Esophagus squamous epithelium (tissue), 4 donors: ENCODE results near the gene GPC5.

Experiments used
- CTCF ChIP-seq, 6 experiments: fragments of 450-650 bp in 4 of 6; fragments of 200-600 bp in 2 of 6; sonication (generic) in 2 of 6; IDR thresholded peaks; one replicate each; pipeline ENCODE4 v1.5.1; 2016 to 2019; ENCODE audit warnings: antibody characterized with exemption in 6 of 6, mild to moderate bottlenecking in 4 of 6, moderate library complexity in 4 of 6
- POLR2A ChIP-seq, 4 donors: fragments of 450-650 bp; IDR thresholded peaks; one replicate each; pipeline ENCODE4 v1.6.1; 2017; ENCODE audit warnings: antibody characterized with exemption in 4 of 4, mild to moderate bottlenecking in 4 of 4, moderate library complexity in 3 of 4

- TF ChIP-seq CTCF (IDR thresholded peaks at IDR 0.05) (no peak), POLR2A (IDR thresholded peaks at IDR 0.05) (no peak)
These were observed 737.1 kb downstream of the GPC5 start for GRCh38 chr13:92135509-92135908.
